T-helper 9 cell (primary cell): ENCODE data around the gene BTNL9.
"Not testable (repeated sequence)": the region's sequence is repeated elsewhere in the genome, so short reads cannot be mapped to it uniquely, and the experiment has no call there.

Experiments used
- DNase-seq: peaks from one replicate; pipeline ENCODE4 v3.0.0-alpha.2; 2020

BTNL9 gene

DNA sequence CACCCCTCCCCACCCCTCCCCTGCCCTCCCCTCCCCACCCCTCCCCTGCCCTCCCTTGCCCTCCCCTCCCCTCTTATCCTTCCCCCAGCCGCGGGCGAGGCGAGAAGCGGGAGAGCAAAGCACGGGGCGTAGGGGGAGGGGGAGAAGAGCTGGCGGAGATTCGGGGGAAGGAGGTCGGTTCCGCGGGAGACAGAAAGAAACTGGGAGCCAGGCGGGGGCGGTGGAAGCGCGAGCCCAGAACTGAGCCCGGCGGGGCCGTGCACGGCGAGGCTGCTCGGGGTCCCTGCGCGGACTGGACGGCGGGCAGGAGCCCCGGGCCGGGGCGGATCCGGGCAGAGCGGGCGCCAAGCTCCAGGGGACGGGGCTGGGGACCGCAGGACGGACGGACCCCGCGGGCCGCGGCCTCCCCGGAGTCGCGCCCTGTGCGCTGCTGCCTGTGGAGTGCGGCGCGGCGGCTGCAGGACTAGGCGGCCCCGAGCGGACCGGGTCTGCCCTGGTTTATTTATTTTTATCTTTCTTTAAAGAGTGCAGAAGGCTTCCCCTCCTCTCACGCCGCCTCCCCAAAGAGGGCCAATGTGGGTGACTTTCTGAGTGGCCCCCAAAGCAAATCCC lies 61.1 kb downstream of the BTNL9 start:
- DNase-seq, result not testable (repeated sequence)

DNA sequence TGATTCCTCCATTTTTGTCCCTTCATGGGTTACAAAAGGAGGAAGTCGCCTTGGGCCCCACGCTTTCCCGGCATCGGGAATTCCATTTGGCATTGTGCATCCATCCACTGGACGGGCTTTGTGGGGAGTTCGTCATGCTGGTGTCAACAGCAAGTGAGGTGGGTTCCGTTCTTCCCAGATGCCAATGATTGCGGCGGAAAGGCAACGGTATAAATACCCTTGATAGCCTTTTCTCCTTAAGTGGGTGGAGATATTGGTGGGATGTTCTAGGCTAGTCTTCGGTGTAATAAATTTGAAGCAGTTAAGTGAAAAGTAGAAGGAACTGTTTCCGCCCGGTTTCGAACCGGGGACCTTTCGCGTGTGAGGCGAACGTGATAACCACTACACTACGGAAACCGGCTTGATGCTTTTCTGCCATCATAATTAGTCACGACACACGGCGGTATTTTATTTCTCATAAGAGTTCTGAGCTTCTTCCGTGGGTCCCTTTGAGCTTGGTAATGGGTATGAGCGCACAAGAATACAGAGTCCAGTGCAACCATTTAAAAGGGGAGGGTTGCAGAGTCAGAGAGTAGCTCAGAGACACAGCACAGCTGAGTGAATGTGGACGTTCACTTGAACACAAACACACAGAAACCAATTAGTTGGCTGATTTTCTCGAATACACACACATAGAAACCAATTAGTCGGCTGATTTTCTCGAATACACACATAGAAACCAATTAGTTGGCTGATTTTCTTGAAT lies 62.0 kb downstream of the BTNL9 start:
- DNase-seq, result not testable (repeated sequence)

DNA sequence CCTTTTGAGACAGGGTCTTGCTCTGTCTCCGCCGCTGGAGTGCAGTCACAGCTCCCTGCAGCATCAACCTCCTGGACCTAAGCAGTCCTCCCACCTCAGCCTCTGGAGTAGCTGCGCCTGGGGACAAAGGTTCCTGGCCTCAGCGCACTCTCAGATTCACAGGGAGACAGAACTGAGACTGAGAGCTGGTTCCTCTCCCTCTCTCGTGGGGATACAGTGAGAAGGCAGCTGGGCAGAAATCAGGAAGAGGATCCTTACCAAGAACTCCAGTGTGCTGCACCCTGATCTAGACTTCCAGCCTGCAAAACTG lies 64.1 kb downstream of the BTNL9 start:
- DNase-seq, result not testable (repeated sequence)

DNA sequence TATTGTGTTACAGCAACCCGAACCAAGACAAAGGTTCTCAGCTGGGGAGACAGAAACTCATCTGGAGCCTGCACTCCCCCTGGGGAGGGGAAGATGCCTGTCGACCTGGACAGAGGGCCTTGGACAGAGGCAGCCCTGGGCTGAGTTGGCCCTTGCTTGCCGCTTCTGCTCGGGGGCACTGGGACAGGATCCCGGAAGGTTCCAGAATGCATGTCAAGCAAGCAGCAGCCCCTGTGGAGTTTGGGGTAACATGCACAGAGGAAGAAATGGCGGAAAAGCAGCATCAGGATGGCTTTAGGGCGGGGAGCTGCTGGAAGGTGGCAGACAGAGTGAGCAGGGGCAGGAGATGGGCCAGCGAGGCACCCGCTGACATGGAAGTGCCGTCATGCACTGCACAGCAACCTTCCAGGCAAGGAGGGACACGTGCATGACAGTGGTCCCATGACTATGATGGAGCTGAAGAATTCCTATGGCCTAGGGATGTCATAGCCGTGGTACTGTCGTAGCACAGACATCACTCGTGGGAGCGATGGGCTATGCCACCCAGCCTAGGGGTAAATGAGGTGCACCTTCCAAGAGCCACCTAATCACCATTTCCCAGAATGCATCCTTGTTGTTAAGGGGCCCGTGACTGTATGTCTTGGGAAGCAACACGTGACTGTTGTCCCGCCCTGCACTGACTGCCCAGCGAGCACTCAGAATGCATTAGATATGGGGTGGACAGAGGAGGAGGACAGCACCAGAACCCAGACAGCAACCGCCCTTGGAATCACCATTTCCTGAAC lies 64.7 kb downstream of the BTNL9 start:
- DNase-seq, result not testable (repeated sequence)

DNA sequence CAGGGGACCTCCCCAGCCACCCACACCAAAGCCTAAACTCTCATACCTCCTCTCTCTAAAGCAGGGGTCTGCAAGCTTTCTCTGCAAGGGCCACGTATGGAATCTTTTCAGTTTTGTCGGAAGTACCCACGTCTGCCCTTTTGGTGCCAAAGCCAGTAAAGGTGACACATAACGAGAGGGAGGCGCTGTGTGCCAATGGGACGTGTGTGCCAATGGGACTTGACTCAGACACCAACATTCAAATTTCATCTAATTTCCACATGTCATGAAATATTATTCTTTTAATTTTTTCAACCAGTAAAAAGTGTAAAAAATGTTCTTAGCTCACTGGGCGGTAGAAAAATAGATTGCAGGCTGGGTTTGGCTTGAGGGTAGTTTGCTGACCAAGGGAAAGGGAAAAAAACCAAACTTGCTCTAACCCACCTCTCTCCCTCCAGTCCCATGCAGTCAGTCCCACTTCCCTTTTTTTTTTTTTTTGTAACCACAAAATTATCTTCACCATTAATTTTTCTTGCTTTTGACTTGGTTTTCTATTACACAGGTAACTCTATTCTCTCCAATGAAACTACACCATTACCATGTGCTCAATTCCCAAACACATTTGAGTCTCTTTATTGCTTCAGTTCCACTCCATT lies 65.4 kb downstream of the BTNL9 start:
- no peak for DNase-seq

DNA sequence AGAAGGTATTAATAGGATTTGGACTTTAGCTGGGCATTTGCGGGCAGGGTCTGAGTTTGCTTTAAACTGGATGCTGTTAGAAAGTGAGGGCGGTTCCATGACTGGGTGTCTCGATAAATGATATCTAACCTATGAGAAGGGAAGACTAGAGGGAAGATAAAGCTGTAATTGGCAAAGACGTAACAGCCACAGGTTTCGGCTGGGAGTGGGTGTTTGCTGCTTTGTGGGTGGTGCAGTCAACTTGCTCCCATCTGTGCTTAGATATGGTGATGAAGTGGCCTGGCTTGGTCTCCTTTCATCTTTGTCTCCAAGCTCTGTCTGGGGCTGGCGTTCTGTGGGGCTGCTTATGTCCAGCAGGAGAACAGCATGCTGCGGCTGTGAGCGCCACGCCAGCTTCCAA lies 67.6 kb downstream of the BTNL9 start:
- no peak for DNase-seq

DNA sequence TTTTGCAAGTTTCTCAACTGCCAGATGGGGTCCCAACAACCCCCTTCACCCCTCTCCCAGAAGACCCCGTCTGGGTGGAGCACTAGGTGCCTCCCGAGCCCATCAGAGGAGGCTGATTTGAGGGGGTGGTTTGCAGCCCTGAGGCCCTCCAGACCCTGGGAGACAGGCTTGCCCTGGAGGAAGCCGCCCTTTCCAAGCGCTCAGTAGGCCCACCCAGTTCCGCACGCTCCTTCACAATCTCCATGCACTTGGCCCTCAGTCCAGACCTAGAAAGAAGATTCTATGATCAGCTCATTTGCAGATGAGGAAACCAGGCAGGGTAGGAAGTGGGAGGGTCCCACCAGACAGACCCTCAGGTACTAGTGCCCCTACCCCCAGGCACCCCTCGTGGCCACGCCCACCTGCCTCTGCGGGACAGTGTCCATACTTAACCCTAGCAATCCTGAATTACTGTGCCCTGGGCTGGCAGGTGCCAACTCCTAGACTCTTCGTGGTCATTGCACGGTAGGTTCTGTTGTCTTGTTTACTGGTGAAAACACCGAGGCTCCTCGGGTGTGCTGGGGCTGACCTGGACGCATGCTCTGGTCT lies 68.6 kb downstream of the BTNL9 start:
- DNase-seq, result no peak

DNA sequence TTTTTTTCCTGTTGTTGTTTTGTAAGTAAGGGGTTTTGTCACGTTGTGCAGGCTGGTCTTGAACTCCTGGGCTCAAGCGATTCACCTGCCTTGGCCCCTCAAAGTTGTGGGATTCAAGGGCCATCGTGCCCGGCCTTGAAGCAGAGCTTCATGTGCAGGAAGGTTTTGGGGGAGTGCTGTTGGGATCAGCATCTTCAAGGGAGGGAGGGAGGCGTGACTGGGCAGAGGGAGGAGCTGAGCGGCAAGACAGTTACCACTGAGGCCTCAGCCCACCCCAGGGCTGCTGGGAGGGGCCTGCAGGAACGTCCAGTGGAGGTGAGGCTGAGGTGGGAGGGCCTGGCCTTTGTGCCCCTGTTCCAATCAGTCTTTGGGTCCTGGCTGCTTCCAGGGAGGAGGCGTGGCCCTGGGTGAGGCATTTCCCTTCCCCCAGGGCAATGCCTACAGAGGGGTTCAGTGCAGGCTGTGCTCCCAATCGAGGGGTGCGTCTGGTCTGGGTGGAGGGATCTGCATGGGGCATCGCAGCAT lies 69.5 kb downstream of the BTNL9 start:
- DNase-seq, result no peak

DNA sequence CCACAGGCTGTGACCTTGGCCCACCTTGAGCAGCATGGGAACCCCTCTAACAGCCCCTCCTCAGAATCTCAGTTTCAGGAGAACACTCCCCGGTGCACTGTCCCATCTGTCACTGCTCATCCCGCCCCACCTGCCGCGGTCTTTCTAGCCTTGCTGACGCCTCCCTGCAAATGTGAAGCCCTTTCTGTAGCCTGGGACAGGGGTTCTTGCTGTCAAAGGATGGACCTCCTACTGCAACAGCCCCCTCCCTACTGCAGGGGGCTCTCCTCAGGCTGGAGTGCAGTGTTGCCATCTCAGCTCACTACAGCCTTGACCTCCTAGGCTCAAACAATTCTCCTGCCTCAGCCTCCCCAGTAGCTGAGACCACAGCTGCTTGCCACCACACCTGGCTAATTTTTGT lies 70.9 kb downstream of the BTNL9 start:
- DNase-seq, result no peak
